GM12865 (cell line): Measurements from ENCODE around the gene CCDC77.

Source experiments
- DNase-seq: peaks from one replicate; pipeline ENCODE4 v3.0.0; 2010; ENCODE audit warnings: low read depth
- H3K4me3 ChIP-seq: 2 replicates; pipeline ENCODE4 v1.5.1; 2011; ENCODE audit warnings: mild to moderate bottlenecking, low read depth, low read length, control low read depth
- TF ChIP-seq, protein P1 (sequence below): IDR thresholded peaks from 2 replicates; pipeline ENCODE4 v1.5.1; 2011; ENCODE audit warnings: low read length, control low read depth, low read depth, inconsistent platforms; ENCODE audit not compliant: insufficient read depth; ENCODE audit errors: missing control alignments

Gene CCDC77

DNA sequence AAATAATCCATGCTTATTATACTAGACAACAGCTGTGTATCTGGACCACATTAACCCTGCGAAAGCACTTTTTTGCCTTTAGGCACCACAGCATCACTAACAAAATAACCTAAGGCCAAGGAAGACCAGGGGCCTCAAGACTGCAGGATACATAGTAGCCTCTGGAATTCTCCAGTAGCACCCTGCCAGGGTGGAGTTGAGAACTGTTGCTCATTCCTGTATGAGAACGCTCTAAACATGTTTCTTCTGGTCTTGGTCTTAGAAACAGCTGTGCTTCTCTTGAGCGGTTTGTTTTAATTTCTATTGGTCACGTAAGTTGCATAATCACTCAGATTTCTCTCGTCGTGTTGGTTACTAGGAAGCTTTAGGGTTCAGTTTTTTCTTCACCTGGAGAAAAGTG is 66.1 kb downstream of the CCDC77 start:
- TF ChIP-seq, protein P1, sequence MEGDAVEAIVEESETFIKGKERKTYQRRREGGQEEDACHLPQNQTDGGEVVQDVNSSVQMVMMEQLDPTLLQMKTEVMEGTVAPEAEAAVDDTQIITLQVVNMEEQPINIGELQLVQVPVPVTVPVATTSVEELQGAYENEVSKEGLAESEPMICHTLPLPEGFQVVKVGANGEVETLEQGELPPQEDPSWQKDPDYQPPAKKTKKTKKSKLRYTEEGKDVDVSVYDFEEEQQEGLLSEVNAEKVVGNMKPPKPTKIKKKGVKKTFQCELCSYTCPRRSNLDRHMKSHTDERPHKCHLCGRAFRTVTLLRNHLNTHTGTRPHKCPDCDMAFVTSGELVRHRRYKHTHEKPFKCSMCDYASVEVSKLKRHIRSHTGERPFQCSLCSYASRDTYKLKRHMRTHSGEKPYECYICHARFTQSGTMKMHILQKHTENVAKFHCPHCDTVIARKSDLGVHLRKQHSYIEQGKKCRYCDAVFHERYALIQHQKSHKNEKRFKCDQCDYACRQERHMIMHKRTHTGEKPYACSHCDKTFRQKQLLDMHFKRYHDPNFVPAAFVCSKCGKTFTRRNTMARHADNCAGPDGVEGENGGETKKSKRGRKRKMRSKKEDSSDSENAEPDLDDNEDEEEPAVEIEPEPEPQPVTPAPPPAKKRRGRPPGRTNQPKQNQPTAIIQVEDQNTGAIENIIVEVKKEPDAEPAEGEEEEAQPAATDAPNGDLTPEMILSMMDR, result no peak
- DNase-seq, result no peak
- no peak overlapping the region for H3K4me3 ChIP-seq

GRCh38 chr12:468671-469389 is 67.4 kb downstream of the CCDC77 start:
- no peak overlapping the region for H3K4me3 ChIP-seq
- TF ChIP-seq, protein P1, result no peak
- DNase-seq, result no peak

DNA sequence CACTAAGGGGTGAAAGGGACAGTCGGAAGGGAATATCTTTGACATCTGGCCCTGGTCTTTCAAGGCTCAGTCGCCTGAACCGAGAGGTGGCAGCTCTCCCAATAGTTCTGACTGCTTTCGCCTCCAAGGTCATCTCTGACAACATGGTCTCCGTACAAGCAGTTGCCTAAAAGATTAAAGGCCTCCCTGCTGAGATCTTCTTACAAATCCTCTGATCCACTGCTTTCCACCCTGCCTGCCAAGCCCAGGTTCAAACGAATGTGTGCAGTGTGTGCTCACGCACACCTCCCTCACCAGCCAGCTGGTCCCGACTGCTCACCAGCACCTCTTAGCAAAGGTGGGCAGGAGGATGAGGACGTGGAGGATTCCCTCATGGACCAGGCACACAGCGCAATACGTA is 68.7 kb downstream of the CCDC77 start:
- no peak for DNase-seq
- TF ChIP-seq, protein P1, result no peak
- H3K4me3 ChIP-seq, result no peak overlapping the region

DNA sequence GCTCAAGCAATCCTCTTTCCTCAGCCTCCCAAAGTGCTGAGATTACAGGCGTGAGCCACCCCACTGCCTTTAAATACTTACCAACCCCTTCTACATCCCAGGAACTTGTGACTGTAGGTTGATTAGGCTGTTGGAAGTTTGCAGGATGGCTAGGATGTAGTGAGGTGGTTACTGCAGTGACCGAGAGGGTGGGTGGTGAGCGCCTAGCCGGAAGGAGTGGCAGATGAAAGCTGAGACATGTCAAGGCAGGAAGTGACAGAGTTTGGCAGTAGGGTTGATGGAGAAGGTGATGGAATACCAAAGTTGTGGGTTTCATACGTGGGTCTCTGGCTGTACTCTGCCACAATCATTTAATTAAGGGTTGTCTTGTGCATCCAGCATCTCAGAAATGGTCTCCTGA is 71.8 kb downstream of the CCDC77 start:
- TF ChIP-seq, protein P1, result no peak
- H3K4me3 ChIP-seq, result no peak overlapping the region
- DNase-seq, result no peak

DNA sequence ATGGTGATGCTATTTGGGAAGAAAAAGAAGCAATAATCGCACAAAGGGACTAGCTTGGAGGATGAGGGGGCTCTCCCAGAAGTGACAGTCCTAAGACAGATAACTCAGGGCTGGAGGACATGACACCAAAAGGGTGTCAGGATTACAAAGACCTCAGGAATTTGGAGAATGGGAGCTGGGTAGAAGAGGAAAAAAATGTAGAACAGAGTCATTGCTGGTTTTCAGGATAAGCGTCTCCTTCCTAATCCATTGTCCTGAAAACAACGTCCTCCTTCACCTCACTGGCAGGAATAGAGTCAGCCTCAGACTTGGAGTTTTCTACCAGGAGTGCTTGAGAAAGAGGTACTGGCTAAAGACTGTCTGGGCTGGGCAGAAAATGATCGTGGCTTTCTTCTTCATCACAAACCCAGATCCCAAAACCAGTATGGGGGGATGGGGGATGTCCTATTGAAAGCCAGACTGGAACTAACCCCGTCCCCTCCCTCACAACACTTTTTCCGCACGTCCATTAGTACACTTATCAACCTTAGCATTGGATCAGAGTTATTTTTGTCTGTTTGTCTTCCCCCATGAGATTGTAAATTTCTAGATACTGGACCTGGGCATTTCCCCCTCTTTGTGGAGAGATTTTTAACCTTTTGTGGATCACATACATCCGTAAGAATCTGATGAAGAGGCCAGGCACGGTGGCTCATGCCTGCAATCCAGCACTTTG is 72.6 kb downstream of the CCDC77 start:
- TF ChIP-seq, protein P1, result no peak
- DNase-seq, result no peak

GRCh38 chr12:475286-475685 is 73.8 kb downstream of the CCDC77 start:
- DNase-seq, result no peak
- TF ChIP-seq, protein P1, result no peak
- H3K4me3 ChIP-seq, result no peak overlapping the region

More for the DNA sequence above, 72.6 kb downstream of the CCDC77 start:
- no peak overlapping the region for H3K4me3 ChIP-seq
